Thoracic aorta (tissue), 2 donors: Measurements from ENCODE around the gene SSH3. TPM values are rescaled to one million over a fixed set of nuclear protein-coding genes. Genes with fewer than 3 reads are reported as not detected.

Experiments
- ATAC-seq: fragments of 150-250 bp; one replicate; pipeline ENCODE4 v1.8.0; 2017; ENCODE audit warnings: low read depth; ENCODE audit not compliant: insufficient number of reproducible peaks, low FRiP score
- DNase-seq: peaks from one replicate; pipeline ENCODE4 v3.0.0-alpha.2; 2020; ENCODE audit warnings: low spot score
- H3K27ac ChIP-seq, 2 donors: fragments of 200-600 bp; sonication (generic); 1 replicate in 1 of 2; 2 replicates in 1 of 2; pipeline ENCODE4 v1.5.1; 2016; ENCODE audit warnings: mild to moderate bottlenecking in 2 of 2, moderate library complexity in 2 of 2
- H3K27me3 ChIP-seq: fragments of 200-600 bp; sonication (generic); replicated peaks from 2 replicates; pipeline ENCODE4 v1.6.0; 2016; ENCODE audit warnings: mild to moderate bottlenecking; ENCODE audit not compliant: insufficient read depth
- H3K36me3 ChIP-seq: fragments of 200-600 bp; sonication (generic); one replicate; pipeline ENCODE4 v1.5.1; 2016
- H3K4me1 ChIP-seq, 2 donors: fragments of 200-600 bp; sonication (generic); 1 replicate in 1 of 2; 2 replicates in 1 of 2; pipeline versions ENCODE4 v1.5.1 to v1.6.0; 2016; ENCODE audit warnings: low read depth in 2 of 2, mild to moderate bottlenecking in 1 of 2; ENCODE audit not compliant: control insufficient read depth in 1 of 2
- H3K4me3 ChIP-seq: fragments of 200-600 bp; sonication (generic); 2 replicates; pipeline ENCODE4 v1.5.1; 2016; ENCODE audit warnings: mild to moderate bottlenecking
- H3K9me3 ChIP-seq: fragments of 200-600 bp; sonication (generic); 2 replicates; pipeline ENCODE4 v1.5.1; 2016
- total RNA-seq, 2 donors: library from RNA; depleted of rRNA; stranded (reverse); fragments of >200 nt; gene quantifications; one replicate each; pipeline versions ENCODE4 v1.1.0 to v1.2.3, GENCODE V29; 2016
- TF ChIP-seq, protein P1 (sequence below): fragments of 200-600 bp; sonication (generic); IDR thresholded peaks from one replicate; pipeline ENCODE4 v1.5.1; 2019; ENCODE audit warnings: antibody characterized with exemption

SSH3 gene
- total RNA-seq, 2 donors from 2014 or later = 39.4 to 59.0 TPM

DNA sequence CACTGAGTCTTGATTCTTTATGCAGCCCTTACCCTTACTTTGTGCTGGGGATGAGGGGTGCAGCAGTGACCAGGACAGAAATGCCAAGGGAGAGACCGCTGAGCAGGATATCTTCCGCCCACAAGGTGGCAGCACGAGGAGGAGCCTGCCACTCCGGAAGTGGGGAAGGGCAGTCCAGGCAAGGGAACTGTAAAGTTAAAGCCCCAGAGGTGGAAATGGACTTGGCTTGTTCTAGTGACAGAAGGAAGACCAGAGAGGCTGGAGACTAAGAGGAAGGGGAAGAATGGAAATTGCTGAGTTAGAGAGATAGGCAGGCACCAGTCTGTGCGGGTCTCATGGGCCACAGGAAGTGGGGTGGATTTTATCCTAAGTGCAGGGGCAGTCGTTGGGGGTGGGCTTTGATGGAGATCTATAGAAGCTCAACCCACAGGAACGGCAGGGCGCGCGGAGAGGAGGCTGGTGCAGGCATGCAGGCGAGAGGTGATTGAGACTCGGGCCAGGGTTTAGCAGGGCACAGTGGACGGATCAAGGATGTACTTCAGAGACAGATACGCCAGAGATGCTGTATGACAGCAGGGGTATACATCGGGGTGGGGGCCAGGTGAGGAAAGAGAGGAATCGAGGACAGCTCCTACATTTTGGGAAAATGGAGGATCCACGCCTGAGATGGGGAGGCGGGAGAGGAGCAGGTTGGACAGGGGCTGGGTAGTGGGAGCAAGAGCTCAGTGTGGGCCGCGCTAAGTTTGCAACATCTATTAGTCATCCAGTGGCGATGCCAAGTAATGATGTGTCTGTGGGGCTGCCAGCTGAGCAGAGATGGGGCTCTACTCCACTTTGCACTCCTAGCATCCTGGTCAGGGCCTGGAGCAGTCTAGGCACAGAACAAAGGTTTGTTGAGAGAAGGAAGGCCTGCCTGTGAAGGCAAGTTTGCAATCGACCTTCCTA is 40.3 kb upstream of the SSH3 start:
- DNase-seq (peak; percentile 40), ATAC-seq (peak; percentile 41)
- Histone ChIP-seq H3K4me1 (peaks cover 13 to 47% of the 10 kb centered on the region in 2 donors), H3K4me3 (peak overlapping the region; percentile 9), H3K27ac (peak overlapping the region in 1 of 2 donors; percentile 43), H3K9me3 (no peaks in the 10 kb centered on the region), H3K27me3 (no peaks in the 10 kb centered on the region), H3K36me3 (no peaks in the 10 kb centered on the region)
- TF ChIP-seq, protein P1, sequence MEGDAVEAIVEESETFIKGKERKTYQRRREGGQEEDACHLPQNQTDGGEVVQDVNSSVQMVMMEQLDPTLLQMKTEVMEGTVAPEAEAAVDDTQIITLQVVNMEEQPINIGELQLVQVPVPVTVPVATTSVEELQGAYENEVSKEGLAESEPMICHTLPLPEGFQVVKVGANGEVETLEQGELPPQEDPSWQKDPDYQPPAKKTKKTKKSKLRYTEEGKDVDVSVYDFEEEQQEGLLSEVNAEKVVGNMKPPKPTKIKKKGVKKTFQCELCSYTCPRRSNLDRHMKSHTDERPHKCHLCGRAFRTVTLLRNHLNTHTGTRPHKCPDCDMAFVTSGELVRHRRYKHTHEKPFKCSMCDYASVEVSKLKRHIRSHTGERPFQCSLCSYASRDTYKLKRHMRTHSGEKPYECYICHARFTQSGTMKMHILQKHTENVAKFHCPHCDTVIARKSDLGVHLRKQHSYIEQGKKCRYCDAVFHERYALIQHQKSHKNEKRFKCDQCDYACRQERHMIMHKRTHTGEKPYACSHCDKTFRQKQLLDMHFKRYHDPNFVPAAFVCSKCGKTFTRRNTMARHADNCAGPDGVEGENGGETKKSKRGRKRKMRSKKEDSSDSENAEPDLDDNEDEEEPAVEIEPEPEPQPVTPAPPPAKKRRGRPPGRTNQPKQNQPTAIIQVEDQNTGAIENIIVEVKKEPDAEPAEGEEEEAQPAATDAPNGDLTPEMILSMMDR = peak; percentile 79

DNA sequence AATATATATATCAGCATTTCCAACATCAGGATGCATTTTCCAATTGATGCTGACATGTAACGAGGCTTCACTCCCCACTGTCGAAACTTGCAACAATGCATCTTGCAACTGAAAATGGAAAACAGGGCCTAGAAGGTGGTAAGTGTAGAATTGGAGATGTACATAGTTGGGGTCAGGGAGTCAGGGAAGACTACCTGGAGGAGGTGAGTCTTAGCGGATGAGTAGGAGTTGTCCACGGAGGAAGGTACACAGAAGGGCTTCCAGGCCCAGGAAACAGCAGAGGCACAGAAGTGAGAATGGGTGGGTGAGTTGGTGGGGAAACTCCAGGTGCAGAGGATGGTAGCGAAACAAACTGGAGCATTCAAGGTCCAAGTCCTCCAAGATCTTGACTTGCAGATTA is 39.1 kb upstream of the SSH3 start:
- Histone ChIP-seq H3K4me1 (peaks cover 23 to 59% of the 10 kb centered on the region in 2 donors), H3K36me3 (no peaks in the 10 kb centered on the region), H3K9me3 (no peaks in the 10 kb centered on the region), H3K4me3 (no peak overlapping the region), H3K27me3 (no peaks in the 10 kb centered on the region), H3K27ac (no peak overlapping the region)
- DNase-seq (no peak), ATAC-seq (no peak)
- TF ChIP-seq, protein P1 = no peak

DNA sequence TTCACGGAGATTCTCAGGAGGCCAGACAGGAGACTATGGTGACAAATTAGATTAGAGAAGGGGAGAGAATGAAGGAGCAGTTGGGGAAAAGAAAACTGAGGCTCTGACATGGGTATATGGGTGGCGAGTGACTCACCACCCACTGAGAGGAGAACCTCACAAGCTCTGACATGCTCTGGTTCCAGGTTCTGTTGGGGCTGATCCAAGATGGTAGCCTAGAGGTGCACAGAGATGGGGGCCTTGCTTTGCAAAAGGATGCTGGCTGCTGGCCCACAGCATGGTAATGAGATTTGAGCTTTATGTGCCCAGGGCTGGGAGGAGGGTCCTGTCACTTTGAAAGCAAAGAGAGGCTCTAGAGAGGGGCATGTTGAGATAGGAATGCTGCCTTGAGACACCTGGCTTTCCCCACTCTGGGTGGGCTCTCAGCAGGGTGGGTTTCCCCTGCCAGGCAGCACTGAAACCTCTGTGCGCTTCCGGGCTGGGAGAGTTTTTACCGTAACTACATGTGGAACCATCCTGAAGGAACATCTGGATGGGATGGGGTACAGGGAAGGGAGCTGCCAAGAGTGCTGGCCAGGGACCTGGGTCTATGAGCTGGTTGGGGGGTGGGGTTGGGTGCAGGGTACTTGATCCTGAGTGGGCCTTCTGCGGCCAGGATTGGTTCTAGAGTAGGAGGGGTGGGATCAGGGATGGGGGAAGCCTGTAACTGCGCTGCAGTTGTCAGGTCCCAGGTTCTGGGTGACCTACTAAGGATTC is 38.3 kb upstream of the SSH3 start:
- H3K36me3 ChIP-seq = no peaks in the 10 kb centered on the region
- peak overlapping the region; percentile 49 to 72 for H3K27ac ChIP-seq
- no peaks in the 10 kb centered on the region for H3K27me3 ChIP-seq
- H3K4me1 ChIP-seq = peaks cover 31 to 67% of the 10 kb centered on the region in 2 donors
- no peak for DNase-seq
- H3K9me3 ChIP-seq = no peaks in the 10 kb centered on the region
- no peak for ATAC-seq
- H3K4me3 ChIP-seq = no peak overlapping the region
- TF ChIP-seq, protein P1 = no peak

DNA sequence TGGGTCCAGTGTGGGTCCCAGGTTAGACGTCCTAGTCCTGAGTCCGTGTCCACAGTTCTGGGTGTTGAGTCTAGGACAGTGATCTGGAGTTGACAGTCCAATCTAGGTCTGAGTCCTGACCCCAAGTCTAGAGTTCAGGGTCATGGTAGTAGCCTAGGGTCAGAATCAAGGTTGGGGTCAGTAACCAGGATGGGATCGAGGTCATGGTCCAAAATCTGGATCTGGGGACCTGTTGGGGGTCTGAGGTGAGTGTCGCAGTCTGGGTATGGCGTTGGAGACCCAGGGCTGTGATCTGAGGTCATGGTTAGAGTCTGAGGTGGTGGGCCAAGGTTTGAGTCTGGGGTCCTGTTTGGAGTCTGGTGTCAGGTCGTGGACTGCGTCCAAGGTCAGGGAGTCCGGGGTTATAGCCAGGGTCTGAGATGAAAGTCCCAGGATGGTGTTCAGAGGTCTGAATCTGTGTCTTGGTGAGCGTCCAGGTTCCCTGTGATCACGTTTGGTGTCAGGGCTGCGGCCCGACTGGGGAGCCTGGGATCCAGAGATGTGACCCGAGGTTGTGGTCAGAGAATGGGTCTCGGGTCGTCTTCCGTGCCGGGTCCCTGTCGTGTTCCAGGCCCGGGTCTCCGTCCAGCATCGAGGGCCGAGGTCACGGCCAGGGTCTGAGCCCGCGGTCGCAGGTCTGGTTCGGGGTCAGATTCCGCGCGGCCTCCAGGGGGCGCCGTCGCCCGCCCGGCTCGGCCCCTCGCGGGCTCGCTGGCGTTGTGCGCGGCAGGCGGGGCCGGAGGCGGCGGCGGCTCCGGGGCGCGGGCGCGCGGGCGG is 37.5 kb upstream of the SSH3 start:
- no peaks in the 10 kb centered on the region for H3K9me3 ChIP-seq
- no peak for DNase-seq
- no peaks in the 10 kb centered on the region for H3K27me3 ChIP-seq
- H3K4me3 ChIP-seq = peak overlapping the region; percentile 46
- peaks cover 37 to 75% of the 10 kb centered on the region in 2 donors for H3K4me1 ChIP-seq
- TF ChIP-seq, protein P1 = peak; percentile 73
- peak; percentile 37 for ATAC-seq
- H3K27ac ChIP-seq = peak overlapping the region; percentile 49 to 72
- no peaks in the 10 kb centered on the region for H3K36me3 ChIP-seq
